GM19467 (cell line): ENCODE results near the gene MRAS.
"Not testable (repeated sequence)": the region's sequence is repeated elsewhere in the genome, so short reads cannot be mapped to it uniquely, and the experiment has no call there.

Experiments
- ATAC-seq: cut with Tn5 transposase; IDR thresholded peaks from one replicate; pipeline ENCODE4 v1.9.1; 2021; ENCODE audit warnings: mild to moderate bottlenecking, moderate library complexity; ENCODE audit not compliant: unreplicated experiment

Gene MRAS

GRCh38 chr3:138412821-138413551, 64.6 kb downstream of the MRAS start:
- ATAC-seq = no peak

DNA sequence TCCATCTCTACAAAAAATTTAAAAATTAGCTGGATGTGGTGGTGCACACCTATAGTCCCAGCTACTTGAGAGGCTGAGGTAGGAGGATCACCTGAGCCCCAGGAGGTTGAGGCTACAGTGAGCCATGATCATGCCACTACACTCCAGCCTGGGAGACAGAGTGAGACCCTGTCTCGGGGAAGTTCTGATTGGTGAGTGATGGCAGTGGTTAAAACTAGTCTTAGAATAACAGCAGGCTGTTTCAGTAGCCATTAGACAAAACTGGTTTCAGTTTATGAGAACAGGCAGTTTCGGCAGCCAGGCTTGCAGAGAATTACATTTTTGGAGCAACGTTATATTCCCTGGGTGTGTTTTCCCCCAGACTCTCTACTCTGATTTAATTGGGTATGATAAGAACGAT, 67.9 kb downstream of the MRAS start:
- not testable (repeated sequence) for ATAC-seq

DNA sequence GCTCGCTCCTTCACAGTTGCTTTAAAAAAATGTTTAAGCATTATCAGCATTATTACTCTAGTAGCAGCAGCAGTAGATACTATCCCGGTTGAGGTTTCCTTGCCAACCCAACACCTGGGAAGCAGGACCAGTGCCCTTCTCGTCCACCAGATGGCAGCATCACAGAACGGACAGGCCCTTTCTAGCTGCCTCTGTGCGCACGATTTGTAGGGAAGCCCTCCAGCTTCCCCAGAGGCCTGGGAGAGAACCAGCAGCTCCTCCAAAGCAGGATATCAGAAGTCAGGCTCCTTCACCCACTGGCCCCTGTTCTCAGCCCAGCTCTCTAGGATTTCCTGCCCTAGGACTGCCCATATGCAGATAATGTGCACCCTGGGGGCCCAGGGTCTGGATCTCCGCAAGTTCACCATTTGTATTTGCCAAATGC, 69.2 kb downstream of the MRAS start:
- ATAC-seq = peak; percentile 74

DNA sequence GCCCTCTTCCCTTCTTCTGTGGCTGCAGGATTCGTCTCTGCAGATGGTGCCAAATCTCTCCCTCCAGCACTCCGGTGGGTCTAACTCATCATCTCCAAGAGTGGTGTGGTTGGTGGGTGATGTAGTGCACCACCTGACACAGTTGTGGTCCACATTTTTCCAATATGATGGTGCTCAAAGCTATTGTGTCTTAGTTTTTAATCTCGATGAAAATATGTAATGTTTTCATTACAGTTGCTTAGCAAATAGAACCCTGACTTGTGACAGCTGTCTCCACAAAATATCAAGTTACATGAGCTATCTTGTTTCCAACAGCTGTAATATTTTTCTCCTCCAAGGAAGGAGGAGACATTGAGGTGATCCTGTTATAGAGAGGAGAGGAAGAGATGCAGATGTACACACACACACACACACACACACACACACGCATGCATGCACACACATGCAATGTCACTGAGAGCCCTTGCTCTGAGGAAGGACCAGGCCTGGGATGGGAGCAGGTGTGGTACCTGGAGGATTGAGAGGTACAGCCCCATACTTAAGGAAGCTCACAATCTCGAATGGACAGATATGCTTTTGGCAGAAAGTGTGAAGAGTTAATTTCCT, 70.3 kb downstream of the MRAS start:
- no peak for ATAC-seq

DNA sequence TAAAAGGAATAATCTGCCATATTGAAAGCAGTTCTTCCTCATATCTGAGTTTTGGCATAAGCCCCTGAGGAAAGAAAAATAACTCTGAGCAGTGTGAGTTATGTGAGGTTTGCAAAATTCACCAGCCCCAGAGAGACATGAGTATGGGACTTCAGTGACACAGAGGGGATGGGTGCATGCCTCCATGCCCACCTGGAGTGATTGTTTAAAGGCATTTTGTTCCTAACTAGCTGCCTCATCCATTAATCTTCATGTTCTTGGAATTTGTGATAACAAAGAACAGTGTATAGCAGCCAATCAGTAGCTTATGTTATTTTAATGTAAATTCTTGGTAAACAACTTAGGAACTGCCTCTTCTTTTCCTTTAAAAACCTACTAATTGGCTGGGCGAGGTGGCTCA, 74.9 kb downstream of the MRAS start:
- ATAC-seq = no peak

GRCh38 chr3:138424323-138424722, 75.9 kb downstream of the MRAS start:
- ATAC-seq = no peak

DNA sequence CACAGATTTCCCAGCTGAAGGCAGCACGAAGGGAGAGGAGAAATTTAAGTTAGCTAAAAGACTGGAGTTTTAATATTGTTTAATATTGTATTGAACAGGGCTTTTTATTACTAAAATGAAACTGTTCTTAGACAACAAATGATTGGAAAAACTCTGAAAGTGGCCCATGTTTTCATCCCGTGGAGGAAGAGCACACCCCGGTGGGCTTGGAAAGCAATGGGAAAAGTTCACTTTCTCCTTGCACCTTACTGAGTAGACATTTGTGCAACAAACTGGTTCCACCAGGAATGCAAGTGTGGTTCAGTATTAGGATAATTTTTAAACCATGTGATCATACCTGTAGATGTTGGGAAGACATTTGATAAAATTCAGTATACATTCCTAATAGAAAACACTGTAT, 77.8 kb downstream of the MRAS start:
- no peak for ATAC-seq

GRCh38 chr3:138426754-138427153, 78.4 kb downstream of the MRAS start:
- ATAC-seq = not testable (repeated sequence)

DNA sequence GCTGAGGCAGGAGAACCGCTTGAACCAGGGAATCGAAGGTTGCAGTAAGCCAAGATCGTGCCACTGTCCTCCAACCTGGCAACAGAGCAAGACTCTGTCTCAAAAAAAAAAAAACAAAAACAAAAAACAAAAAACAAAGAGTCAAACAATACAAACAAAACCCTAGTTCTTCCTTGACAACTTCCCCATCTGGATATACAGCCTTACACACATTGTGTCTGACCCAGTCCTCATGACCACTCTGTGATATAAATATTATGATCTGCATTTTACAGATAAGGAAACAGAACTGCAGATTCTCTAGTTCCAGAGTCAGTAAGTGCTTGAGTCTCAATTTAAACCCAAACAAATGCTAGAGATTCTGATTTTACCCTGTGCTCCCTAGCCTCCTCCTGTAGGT, 81.3 kb downstream of the MRAS start:
- no peak for ATAC-seq

DNA sequence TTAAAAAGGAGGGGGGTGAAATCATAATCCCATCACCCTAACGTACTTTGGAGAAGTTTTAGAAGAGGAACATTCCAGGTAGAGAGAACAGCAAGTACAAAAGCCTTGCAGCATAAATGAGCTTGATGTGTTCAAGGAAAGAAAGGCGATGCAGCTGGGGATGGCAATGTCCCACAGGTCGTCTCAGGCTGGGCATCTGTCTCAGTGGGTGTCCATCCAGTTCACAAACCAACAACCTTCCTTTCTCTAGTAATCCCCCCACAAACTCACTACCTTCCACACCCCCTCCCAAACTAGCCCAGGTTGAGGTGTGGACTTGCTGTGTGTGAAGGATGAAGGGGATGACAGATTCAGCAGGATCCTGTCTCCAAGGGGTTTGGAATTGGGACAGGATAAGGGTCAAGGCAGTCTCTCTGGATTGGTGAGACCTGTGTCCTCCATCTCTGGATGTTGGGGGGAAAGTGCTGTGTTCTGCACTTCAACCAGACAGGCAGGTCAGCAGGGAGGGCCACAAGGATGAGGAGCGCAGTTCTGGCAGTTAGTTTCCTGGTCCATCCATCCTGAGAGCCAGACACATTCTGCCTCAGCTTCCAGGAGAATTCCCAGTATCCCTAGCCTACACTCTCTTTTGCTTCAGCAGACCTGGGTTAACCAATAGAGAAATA, 84.3 kb downstream of the MRAS start:
- ATAC-seq = no peak

GRCh38 chr3:138433892-138434275, 85.5 kb downstream of the MRAS start:
- ATAC-seq = no peak

- ATAC-seq = no peak
Observed at GRCh38 chr3:138434276-138434874, 86.0 kb downstream of the MRAS start, which contains the start of gene ESYT3. TSS of gene ESYT3 (plus strand) at chr3:138434616. CDS start at chr3:138434799, 183 bp downstream.

DNA sequence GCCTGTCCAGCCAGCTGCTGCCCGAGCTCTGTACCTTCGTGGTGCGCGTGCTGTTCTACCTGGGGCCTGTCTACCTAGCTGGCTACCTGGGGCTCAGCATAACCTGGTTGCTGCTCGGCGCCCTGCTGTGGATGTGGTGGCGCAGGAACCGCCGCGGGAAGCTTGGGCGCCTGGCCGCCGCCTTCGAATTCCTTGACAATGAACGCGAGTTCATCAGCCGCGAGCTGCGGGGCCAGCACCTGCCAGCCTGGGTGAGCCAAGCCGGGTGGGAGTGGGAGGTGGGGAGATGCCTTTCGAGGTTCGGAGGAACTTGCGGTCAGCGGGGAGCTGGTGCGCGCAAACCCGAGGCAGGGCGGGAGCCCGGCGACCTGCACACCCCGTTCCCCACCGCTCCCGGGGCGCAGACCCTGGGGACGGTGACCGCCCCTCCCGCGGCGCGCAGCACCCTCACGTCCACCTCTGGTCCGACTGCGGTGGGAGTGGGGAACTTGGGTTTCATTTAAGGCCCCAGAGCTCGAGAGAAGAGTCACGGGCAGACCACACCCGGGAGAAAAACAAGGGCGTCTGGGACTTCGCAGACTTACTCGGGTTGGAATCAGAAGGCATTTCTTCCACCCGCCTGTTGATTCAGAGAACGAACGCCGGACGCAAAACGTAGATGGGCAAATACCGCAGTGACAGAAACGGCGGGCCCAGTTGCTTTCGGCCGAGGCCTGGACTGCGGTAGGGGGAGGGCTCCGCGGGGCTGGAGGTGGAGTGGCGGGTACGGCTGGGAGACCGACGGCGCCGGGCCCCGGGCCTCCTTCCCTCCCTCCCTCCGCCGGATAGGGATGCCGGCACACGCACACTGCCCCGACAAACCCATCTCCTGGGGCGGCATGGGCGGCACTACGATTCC, 86.7 kb downstream of the MRAS start:
- ATAC-seq = no peak

DNA sequence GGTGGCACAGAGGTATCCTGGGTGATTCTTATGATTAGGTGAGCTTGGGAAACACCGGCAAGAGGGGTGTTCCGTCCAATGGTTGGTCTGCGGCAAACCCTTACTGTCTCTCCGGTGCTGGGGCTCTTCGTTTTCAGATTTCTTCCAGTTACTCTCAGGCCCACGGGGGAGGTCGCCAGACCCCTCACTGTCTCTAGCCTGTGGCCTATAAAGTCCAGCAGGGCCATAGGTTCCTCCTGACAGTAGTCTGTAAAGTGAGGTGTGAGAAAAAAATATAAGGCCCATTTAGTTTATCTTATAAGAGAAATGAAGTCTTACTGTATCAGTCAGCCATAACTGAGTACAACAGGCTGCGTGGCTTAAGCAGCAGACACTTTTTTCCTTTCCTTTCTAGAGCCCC, 87.5 kb downstream of the MRAS start:
- ATAC-seq = no peak

GRCh38 chr3:138437281-138437680, 88.9 kb downstream of the MRAS start:
- ATAC-seq = no peak

GRCh38 chr3:138438896-138439295, 90.5 kb downstream of the MRAS start:
- ATAC-seq = no peak

GRCh38 chr3:138439646-138440045, 91.3 kb downstream of the MRAS start:
- no peak for ATAC-seq

- ATAC-seq = no peak
Observed at GRCh38 chr3:138440121-138440521, 91.7 kb downstream of the MRAS start.

DNA sequence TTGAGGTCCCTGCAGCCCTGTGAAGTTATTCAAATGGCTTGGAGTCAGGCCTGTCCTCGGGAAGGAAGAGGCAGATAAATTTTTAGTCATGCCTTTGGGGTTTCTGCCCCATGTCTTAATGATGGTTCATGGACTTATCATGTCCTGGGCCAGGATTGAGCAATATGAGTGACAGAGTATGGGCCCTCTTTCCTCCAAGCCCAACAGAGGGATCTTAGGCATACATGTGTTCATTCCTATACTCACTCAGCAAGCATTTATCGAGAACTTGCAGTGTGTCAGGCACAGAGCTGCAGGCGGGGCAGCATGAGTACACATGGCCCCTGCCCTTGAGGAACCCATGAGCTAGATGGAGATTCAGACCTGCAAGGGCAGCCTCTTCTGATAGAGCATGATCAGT, 92.2 kb downstream of the MRAS start:
- no peak for ATAC-seq

GRCh38 chr3:138441256-138441655, 92.9 kb downstream of the MRAS start:
- no peak for ATAC-seq

DNA sequence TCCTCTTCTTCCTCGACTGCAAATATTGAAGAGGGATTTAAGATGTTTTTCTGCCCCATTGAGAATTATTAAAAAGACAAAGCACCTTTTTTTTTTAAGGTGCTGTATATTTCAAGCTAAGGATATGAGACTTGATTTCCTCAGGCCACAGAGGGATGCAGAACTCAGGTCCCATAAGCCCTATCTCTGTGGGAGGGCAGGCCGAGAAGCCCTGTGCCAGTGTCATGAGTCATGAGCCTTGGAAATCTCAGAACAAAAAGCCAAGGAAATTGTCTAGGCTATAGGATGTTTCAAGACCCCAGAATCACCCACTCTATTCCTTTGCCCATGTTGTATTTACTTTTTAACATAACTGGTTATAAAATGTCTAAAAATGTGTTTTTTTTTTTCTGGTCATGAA, 93.4 kb downstream of the MRAS start:
- no peak for ATAC-seq
